IPS-NIHi11 (cell line): ENCODE results near the gene INHBC.

Experiments
- DNase-seq: peaks from one replicate; pipeline ENCODE4 v3.0.0; 2012; ENCODE audit warnings: mixed read lengths, low spot score

INHBC gene

DNA sequence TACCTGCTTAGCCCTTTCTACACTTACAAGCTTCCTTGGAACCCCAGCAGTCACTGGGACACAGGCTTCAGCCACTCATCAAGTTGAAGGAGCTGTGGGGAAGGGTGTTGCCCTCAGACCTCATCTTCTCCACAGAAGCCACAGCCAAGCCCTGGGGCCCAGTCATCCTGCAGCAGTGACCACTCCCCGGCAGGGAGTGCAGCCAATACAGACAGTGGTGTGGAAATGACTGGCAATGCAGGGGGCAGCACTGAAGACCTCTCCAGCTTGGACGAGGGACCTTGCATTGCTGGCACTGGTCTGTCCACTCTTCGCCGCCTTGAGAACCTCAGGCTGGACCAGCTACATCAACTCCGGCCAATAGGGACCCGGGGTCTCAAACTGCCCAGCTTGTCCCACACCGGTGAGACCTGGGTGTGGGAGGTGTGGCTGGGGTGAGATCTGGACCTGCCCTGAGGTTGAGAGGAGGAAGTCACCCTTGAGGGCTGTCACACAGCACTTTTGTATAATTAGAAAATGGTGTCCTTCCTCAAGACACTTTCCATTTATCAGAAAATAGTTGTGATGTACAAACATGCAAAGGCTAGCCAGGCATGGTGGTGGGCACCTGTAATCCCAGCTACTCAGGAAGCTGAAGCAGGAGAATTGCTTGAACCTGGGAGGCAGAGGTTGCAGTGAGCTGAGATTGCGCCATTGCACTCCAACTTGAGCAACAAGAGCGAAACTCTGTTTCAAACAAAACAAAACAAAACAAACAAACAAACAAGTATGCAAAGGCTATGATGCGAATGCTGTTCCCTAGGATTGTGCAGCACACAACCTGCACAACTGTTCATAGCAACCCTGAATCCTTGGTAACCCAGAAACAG, 34.9 kb downstream of the INHBC start:
- DNase-seq: no peak

DNA sequence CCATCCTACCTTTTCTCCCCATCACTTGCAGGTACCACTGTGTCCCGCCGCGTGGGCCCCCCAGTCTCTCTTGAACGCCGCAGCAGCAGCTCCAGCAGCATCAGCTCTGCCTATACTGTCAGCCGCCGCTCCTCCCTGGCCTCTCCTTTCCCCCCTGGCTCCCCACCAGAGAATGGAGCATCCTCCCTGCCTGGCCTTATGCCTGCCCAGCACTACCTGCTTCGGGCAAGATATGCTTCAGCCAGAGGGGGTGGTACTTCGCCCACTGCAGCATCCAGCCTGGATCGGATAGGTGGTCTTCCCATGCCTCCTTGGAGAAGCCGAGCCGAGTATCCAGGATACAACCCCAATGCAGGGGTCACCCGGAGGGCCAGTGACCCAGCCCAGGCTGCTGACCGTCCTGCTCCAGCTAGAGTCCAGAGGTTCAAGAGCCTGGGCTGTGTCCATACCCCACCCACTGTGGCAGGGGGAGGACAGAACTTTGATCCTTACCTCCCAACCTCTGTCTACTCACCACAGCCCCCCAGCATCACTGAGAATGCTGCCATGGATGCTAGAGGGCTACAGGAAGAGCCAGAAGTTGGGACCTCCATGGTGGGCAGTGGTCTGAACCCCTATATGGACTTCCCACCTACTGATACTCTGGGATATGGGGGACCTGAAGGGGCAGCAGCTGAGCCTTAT, 35.8 kb downstream of the INHBC start:
- no peak for DNase-seq

DNA sequence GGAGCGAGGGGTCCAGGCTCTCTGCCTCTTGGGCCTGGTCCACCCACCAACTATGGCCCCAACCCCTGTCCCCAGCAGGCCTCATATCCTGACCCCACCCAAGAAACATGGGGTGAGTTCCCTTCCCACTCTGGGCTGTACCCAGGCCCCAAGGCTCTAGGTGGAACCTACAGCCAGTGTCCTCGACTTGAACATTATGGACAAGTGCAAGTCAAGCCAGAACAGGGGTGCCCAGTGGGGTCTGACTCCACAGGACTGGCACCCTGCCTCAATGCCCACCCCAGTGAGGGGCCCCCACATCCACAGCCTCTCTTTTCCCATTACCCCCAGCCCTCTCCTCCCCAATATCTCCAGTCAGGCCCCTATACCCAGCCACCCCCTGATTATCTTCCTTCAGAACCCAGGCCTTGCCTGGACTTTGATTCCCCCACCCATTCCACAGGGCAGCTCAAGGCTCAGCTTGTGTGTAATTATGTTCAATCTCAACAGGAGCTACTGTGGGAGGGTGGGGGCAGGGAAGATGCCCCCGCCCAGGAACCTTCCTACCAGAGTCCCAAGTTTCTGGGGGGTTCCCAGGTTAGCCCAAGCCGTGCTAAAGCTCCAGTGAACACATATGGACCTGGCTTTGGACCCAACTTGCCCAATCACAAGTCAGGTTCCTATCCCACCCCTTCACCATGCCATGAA, 36.5 kb downstream of the INHBC start:
- DNase-seq: no peak

DNA sequence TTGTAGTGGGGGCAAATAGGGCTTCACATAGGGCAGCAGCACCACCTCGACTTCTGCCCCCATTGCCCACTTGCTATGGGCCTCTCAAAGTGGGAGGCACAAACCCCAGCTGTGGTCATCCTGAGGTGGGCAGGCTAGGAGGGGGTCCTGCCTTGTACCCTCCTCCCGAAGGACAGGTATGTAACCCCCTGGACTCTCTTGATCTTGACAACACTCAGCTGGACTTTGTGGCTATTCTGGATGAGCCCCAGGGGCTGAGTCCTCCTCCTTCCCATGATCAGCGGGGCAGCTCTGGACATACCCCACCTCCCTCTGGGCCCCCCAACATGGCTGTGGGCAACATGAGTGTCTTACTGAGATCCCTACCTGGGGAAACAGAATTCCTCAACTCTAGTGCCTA, 37.1 kb downstream of the INHBC start:
- DNase-seq: no peak

DNA sequence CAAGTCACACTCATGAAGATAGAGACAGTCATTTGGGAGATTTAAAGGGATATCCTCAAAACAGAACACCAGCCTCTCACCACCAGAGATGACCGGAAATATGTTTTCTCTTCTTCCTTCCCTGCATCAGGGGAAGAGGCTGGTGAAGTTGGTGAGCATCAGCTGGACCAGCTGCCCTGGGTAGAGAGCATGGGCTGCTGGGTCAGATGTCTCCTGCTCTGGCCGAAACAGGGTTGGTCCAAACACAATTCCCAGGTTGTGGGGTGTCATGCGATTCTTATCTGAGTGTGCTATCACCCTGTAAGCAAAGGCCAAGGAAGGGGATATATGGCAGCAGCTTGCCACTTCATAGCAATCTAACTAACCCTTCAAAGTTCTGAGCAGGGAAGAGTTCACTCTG, 37.8 kb downstream of the INHBC start:
- DNase-seq: no peak

DNA sequence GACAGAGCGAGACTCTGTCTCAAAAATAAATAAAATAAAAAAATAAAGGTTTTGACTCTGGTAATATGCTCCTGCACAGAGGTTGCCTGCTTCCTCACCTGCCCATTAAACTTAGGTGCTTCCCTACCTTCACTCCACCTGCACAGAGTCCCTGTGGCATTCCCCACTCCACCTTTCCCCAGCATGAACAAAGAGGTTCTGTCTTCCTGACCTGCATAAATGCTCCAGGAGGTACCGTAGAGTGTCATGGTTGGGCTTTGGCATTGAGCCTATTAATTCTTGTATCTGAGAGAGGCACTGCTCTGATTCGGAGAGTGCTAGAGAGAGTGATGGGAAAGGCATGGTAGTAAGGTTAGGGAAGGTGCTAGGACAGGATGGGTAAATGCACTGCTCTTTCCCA, 38.8 kb downstream of the INHBC start:
- no peak for DNase-seq

DNA sequence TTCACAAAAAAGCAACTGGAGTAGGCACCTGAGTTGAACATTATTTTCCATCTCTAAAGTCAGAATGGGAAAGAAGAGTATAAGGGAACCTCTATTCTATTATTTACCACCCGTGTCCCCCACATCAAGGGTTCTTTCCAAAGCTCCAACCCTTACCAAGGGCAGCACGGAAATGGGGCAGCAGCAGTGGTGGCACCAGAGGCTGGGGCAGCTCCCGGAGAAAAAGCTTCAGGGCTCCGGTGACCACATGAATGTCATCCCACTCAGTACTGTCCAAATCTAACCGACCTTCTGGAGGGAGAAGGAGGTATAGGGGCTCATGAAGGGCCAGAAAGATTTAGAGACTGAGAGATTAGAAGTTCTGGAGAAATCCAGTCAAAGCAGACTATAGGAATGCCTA, 39.3 kb downstream of the INHBC start:
- DNase-seq: no peak

DNA sequence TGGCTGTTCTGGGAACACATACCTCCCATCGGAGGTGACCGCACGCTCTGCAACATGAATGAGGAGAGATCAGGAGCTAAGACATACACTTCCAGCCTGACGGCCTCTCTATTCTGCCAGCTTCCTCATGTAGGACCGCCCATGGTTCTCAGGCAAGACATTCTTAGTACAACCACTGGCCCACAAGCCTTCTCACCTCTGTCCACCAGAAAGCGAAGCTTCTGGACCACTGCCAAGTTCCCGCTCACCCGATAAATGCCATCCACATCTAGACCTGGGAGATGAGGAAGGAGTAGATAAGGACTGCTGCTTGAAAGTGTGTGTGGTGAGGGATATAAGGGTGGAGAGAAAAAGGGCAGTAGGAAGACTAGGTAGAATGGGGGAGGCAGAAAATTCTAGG, 39.8 kb downstream of the INHBC start:
- no peak for DNase-seq

DNA sequence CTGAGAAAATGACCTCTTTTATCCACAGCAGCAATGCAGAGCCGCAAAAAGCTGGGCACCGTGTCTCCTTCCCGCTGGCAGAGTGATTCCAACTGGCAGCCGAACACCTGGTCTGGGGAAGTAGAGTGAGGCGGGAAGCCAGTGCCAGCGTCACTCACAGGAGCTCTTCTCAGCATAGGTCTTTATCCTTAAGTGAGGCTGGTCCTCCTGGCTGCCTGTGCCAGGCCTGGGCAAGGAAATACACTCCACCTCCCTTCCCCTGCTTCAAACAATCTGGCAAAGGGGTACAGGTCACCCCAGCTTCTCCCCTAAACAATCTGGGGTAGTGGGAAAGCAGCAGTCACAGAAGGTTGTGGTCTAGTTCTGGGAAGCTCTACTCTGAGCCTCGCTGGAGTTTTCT, 40.3 kb downstream of the INHBC start:
- DNase-seq: no peak

DNA sequence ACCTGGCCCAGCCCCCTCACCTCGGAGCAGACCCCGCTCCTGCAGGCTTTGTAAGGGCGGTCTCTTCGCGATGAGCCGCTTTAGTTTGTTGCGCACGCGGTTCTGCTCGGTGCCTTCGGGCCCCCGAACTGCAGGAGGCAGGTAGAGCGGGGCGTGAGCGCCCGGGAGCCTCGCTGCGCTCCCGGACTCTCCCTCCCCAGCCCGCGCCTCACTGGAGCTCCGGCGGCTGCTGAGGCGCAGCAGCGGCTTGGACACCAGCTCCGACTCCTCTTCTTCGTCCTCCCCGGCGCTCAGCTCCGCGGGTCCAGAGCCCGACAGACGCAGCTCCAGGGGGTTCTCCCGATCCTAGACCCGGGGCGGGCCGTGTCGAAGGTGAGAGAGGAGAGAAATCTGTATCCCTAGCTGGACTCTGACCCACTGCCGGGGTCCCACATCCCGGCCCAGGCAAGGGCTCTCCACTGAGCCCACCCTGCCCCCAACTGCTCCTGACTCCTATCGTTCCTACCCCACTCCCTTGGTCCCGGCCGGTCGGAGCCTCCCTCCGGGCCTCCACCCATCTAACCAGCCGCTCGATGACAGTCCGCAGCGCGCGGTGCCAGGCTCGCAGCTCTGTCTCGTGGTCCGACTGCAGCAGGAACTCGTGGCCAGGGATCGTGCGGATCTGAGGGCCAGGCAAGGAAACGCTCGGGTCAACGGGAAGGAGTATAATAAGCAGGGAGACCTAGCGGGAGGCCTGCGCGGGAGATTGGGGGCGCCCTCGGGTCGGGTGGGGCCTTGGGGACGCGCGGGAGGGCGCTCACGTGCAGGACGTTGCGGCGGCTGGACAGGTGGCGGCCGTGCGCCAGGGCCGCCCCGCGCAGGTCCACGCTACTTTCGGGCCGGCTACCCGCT, 40.9 kb downstream of the INHBC start:
- peak; percentile 72 for DNase-seq

DNA sequence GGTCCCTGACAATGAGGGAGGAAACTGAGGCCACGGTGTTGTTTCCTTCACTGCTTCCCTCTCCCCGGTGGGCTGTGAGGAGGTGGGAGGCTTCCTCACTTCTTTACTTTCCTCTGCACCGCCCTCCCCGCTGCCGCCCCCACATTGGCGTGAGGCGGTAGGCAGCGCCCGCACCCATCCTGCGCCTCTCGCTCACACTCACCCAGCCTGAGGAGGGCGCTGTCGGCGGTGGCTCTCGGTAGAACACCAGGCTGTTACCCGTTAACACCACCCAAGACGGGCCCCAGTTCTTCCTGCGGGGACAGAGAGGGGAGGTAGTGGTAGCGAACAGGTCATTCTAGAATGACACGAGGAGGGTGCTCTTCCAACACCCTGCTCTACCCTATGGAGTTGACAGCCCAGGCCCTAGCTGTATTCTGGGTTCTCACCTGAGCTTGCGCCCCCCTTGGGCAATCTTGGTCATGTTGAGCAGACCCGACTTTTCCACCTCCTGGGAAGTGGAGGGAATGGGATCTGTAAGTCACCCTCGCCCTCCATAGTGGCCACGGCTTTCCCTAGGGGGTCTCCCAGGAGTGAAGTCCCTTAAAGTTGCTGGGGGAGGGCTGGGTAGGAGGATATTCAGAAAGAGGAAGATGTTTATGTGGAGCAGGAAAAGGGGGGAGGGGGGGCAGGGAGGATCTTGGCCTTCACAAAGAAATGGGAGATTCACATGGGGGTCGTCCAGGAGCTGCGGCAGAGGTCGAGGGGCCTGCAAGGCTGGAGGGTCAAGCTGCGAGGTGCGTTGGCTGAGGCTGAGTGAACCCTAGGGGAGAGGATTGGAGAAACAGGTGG, 41.8 kb downstream of the INHBC start:
- peak; percentile 72 for DNase-seq

DNA sequence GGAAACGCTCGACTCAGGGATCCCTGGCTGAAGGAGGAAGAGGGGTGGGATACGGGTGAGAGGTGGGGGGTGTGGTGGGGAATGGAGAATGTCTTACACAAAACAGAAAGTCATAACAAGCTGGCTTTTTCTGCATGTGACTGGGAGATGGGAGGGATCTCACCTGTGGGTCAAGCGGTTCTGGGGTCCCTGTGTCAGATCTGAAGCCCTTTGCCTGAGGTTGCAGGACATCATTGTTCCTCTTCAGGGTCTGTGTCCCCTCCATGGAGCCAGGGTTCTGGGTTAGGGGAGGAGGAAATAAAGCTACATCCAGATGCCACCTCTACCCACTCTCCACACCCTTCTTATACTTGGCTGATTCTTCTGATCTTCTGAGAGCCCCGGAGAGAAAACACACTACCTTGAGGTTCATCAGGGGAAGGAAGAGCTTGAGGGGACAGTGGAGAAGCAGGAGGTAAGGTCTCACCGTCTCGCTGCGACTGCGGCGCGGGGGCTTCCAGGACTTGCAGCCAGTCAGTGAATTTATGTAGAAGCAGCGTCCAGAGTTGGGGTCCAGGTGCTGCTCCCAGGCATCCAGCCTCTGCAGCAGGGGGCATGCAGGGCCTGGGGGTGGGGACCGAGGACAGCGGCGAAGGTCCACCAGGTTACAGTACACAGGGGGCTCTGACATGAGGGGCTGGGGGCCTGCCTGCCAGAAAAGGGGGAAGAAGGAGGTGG, 42.6 kb downstream of the INHBC start:
- DNase-seq: no peak

DNA sequence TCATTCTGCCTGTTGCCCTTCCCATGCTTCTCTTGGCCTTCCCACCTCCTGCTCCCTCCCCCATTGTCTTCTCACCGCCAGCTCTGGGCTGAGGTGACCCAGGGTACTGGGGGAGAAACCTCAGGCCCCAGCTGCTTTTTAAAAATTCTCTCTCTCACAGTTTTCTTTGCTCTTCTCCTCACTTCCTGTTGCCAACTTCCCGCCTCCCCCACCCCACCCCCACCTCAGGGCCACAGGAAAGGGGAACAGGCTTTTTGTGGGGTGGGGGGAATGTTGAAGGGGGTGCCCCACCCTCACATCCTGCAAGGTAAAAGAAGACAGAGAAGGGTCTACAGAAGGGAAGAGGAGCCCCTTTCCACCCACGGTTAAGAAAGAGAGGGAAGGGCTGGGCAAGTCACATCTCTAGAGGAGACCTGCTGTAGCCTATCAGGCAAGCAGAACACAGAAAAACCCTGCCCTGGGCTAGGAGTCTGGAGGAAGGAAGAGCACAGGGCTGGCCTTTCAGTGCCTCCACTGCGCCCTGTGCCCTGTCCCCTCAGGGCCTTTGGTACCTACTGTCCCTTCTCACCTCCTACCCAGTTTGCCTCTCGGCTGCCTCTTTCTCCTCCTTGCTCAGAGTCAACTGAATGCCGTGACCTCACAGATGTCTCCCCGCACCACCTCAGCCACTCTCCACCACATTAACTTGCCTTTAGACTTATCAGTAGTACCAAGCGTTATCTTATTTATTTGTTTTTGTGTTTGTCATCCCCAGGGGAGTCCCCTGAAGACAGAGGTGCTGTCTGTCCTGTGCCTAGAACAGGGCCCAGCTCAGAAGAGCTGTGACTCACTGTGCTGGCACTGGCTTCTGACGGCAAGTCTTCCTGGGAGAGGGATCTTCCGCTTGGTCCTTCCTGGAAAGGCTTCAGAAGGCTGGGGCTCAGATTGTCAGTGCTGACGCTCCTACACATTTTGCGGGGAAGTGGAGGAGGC, 43.4 kb downstream of the INHBC start:
- DNase-seq: no peak

DNA sequence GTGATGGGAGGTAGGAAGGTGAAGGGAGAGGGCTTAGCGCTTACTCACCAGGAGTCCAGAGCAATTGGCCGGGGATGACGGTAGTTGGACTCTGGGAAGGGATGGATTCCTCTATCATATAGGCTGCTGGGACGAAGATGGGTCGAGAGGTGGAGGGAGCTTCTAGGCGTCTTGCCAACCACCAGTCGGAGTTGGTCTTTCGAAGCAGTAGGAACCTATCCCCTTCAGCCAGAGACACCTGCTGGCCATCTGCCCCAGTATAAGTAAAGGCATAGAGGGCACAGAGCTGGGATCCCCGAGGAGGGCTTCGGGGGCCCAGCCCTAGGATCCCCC, 44.4 kb downstream of the INHBC start:
- DNase-seq: no peak

DNA sequence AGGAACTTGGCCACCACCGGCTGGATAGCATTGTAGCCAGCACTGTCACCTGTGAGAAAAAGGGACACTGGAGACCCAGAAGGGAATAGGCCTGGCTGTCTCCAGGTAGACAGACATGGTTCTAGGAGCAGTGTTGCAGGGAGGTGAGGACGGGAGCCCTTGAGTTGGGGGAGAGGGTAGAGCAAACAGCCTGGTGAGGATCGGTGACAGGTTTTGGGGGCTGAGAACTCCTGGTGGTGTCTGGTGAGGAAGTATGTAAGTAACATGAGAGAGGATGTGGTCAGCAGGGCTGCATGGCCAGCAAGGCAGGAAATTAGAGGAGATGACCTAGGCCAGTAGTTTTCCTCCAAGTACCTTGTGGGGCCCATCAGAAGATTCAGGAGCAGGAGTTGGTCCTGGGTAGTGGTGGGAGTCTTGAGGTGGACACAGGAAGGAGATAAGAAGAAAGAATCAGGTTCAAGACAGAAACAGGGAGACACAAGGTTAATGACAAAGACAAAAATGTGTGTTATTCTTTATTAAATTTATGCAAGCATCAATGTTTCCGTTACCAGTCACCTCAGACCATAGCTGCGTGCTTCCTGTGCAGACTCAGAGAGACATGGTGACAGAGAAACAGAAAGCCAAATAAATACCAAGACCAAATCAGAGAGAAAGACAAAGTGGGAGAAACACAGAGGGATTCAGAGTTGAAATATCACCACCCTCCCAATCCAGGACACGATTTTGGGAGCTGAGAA, 45.0 kb downstream of the INHBC start, which contains the start of gene ARHGAP9:
Gene ARHGAP9 (minus strand): TSS at position 491 of the 740 bp plus-strand sequence. CDS start 460 bp downstream, at position 31.
- DNase-seq: no peak

DNA sequence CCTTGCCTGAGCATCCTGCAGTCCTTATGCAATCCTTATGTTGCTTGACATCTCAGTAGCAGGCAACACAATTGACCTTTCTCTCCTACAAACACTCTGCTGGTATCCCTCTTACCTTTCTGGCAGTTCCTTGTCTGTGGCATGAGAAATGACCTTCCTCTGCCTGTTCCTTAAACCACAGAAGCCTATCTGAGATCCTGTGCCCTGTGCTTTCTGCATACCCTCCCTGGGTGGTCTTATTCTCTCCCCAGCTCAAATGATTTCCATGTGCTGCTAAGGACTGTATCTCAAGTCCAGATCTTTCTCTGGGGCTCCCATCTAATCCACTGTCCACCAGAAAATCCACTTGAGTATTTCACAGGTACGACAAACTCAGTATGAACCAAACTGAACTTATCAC, 47.1 kb downstream of the INHBC start:
- DNase-seq: no peak

DNA sequence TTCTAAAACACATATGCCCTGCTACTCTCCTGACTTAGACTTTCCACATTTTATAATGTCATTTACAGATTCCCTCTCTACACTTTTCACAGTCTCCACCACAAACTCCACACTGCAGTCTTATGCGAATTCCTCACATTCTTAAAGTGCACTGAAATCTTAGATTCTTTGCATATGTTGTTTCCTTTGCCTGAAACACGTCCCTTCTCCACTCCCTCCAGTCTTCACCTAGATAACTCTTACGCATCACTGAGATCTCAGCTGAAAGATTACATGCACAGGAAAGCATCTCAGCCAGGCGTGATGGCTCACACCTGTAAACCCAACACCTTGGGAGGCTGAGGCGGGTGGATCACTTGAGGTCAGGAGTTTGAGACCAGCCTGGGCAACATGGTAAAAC, 48.9 kb downstream of the INHBC start:
- no peak for DNase-seq

DNA sequence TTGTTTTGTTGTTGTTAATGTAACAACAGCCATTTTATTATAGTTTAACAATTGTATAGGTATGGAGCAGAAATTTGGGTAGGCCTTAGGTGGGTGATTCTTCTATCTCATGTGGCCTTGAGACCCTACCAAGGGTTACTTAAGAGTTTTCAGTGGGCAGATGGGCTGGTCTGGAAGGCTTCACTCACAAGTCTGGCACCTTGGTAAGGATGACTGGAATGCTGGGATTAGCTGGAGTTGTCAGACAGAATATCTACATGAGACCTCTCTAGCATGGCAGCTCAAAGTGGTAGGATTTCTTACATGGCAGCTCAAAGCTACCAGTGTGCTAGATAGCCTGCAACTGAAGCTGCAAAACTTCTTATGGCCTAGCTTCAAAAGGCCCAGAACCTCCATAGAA, 51.1 kb downstream of the INHBC start:
- no peak for DNase-seq
